ENCODE results near the gene TTC21A. TPM values are rescaled to one million over a fixed set of nuclear protein-coding genes. Genes with fewer than 3 reads are reported as not detected.
A peak's percentile ranks its signal among the peaks of the same experiment; 100 is the strongest.
"Not testable (repeated sequence)": the region's sequence is repeated elsewhere in the genome, so short reads cannot be mapped to it uniquely, and the experiment has no call there.

The TTC21A gene
- total and polyA plus RNA-seq, 7 donors, result 0.52 to 1.2 (median 0.92) TPM

DNA sequence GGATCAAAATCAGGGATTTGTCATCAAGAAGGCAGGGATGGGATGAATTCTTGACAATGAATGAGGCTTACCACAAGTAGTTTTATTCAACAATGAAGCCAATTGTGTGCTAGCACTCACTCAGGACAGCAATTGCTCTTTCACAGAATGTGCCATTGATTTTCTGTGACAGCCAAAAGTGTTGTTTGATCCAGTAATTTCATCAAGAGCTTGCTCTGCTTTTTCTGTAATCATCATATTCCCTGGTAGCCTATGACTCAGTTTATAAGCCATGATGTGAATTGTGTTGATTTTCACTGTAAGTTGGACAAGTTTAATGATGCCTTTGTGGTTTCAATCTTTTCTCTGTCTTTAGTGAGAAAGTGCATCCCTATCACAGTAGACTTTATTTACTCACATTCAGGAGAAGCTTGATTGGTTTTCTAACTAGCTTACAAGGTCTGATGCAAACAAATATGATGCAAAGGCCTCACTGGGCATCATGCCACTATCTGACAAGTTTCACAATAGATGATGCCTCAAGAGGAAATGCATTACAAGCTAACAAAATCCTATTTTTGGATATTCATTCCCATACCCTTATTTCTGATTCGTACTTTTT is 59.6 kb downstream of the TTC21A start:
- Histone ChIP-seq H3K4me3 (no peak overlapping the region), H3K27ac (peak overlapping the region; percentile 51), H3K27me3 (ENCODE audit: insufficient read depth in 3 of 3, low read length in 2 of 3) (no peaks in the 10 kb centered on the region), H3K4me1 (peaks cover 16% of the 10 kb centered on the region), H3K36me3 (ENCODE audit: insufficient read depth in 1 of 2, low read depth in 1 of 2) (no peaks in the 10 kb centered on the region), H3K9me3 (no peaks in the 10 kb centered on the region)
- TF ChIP-seq, protein P1, sequence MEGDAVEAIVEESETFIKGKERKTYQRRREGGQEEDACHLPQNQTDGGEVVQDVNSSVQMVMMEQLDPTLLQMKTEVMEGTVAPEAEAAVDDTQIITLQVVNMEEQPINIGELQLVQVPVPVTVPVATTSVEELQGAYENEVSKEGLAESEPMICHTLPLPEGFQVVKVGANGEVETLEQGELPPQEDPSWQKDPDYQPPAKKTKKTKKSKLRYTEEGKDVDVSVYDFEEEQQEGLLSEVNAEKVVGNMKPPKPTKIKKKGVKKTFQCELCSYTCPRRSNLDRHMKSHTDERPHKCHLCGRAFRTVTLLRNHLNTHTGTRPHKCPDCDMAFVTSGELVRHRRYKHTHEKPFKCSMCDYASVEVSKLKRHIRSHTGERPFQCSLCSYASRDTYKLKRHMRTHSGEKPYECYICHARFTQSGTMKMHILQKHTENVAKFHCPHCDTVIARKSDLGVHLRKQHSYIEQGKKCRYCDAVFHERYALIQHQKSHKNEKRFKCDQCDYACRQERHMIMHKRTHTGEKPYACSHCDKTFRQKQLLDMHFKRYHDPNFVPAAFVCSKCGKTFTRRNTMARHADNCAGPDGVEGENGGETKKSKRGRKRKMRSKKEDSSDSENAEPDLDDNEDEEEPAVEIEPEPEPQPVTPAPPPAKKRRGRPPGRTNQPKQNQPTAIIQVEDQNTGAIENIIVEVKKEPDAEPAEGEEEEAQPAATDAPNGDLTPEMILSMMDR (IDR thresholded peaks at IDR 0.05), result no peak
- intact Hi-C loops (cut with DNase I), result no loop called here
- ATAC-seq (peak; percentile 56 to 79 (median 69)), DNase-seq (no peak)
- 62 to 73% (median 64%) methylated on average over 1 of the region's 1 CpG for WGBS, 3 donors

DNA sequence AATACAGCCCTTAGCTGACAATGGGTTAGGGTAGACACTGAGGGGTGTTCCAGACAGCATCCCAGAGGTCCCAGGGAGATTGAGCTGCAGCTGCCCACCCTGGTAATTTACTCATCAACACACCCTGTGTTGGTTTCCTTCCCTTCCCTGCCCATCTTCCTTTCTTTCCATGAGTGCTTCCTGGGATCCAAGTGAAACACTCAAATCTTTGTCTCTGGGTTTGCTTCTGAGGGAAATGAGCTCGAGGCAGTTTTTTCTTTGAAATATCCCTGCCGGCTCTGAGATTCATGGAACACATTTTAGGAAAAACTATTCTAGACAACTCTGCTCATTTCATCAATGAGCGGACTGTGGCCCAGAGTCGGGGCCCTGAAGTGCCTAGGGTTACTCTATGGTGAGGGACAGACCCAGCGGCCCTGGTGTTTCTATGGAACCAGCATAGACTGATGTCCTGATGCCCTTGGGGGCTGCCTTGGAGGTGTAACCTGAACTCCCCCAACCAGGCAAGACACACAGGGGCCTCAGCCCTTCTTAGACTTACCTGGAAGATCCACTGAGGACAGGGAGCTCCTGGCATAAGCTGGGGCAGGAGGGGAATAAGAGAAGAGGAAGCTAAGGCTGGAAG is 60.8 kb downstream of the TTC21A start:
- intact Hi-C loops (cut with DNase I), result no loop called here
- DNase-seq, result no peak
- Histone ChIP-seq H3K36me3 (ENCODE audit: insufficient read depth in 1 of 2, low read depth in 1 of 2) (no peaks in the 10 kb centered on the region), H3K4me3 (no peak overlapping the region), H3K4me1 (peaks cover 16% of the 10 kb centered on the region), H3K27me3 (ENCODE audit: insufficient read depth in 3 of 3, low read length in 2 of 3) (no peaks in the 10 kb centered on the region), H3K27ac (no peak overlapping the region), H3K9me3 (no peaks in the 10 kb centered on the region)
- peak in 1 of 4 donors; percentile 21 for ATAC-seq
- TF ChIP-seq, protein P1 (IDR thresholded peaks at IDR 0.05), result no peak
- WGBS, 3 donors, result 86 to 91% (median 90%) methylated on average over 5 of the region's 5 CpGs

DNA sequence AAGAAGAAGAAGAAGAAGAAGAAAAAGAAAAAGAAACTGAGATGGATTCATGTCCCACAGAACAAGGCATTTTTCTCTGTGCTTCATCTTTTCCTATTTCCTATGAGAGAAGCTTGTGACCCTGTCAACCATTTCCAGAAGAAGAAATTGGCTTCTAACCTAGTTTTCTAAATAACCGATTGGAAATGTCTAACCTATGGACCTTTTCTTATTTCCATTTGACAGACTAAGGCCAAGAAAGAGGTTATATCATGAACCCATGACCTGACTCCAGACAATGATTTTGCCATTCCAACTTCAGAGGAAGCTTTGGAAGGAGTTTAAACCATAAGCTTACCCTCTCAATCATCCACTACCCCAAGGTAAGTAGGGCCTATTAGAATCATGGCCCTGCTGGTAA is 62.2 kb downstream of the TTC21A start:
- H3K4me1 ChIP-seq, result peaks cover 16% of the 10 kb centered on the region
- TF ChIP-seq, protein P1 (IDR thresholded peaks at IDR 0.05), result no peak
- H3K9me3 ChIP-seq, result no peaks in the 10 kb centered on the region
- no peak for DNase-seq
- H3K27me3 ChIP-seq (ENCODE audit: insufficient read depth in 3 of 3, low read length in 2 of 3), result no peaks in the 10 kb centered on the region
- no peak overlapping the region for H3K4me3 ChIP-seq
- no peak for ATAC-seq
- 63 to 89% (median 75%) methylated on average over 1 of the region's 1 CpG for WGBS, 3 donors
- H3K27ac ChIP-seq, result no peak overlapping the region
- H3K36me3 ChIP-seq (ENCODE audit: insufficient read depth in 1 of 2, low read depth in 1 of 2), result no peaks in the 10 kb centered on the region
- intact Hi-C loops (cut with DNase I), result no loop called here

DNA sequence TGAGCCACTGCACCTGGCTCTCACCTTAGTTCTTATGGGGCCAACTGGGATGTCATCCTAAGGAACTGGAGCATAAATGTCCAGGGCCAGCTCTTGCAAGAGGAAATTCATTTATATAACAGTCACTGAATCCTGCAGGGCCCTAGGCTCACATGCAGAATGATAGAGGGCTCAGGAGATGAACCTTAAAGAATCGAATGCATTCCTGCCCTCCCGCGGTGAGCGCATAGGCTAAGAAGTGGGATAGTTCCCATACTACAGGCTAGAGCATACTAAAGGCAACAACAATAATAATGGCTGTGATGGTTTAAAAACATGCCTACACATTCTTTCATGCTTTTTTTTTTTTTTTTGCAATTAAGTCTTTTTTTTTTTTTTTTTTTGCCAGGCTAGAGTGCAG is 63.0 kb downstream of the TTC21A start:
- TF ChIP-seq, protein P1 (IDR thresholded peaks at IDR 0.05), result no peak
- intact Hi-C loops (cut with DNase I), result no loop called here
- H3K9me3 ChIP-seq, result no peaks in the 10 kb centered on the region
- no peak for DNase-seq
- H3K4me3 ChIP-seq, result no peak overlapping the region
- H3K4me1 ChIP-seq, result peaks cover 16% of the 10 kb centered on the region
- ATAC-seq, result no peak
- no peaks in the 10 kb centered on the region for H3K36me3 ChIP-seq (ENCODE audit: insufficient read depth in 1 of 2, low read depth in 1 of 2)
- no peaks in the 10 kb centered on the region for H3K27me3 ChIP-seq (ENCODE audit: insufficient read depth in 3 of 3, low read length in 2 of 3)
- H3K27ac ChIP-seq, result no peak overlapping the region
- 85 to 88% (median 86%) methylated on average over 4 of the region's 4 CpGs for WGBS, 3 donors

DNA sequence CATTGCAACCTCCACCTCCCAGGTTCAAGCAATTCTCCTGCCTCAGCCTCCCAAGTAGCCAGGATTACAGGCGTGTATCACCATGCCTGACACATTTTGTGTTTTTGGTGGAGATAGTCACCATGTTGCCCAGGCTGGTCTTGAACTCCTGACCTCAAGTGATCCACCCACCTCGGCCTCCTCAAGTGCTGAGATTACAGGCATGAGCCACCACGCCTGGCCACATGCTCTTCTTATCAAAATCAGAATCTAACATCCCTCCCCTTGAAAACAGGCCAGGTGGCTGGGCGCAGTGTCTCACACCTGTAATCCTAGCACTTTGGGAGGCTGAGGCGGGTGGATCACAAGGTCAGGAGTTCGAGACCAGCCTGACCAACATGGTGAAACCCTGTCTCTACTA is 63.4 kb downstream of the TTC21A start:
- H3K4me1 ChIP-seq, result peaks cover 16% of the 10 kb centered on the region
- DNase-seq; H3K9me3 ChIP-seq; H3K27me3 ChIP-seq (ENCODE audit: insufficient read depth in 3 of 3, low read length in 2 of 3); H3K27ac ChIP-seq; intact Hi-C loops (cut with DNase I); H3K4me3 ChIP-seq; H3K36me3 ChIP-seq (ENCODE audit: insufficient read depth in 1 of 2, low read depth in 1 of 2); ATAC-seq: not testable (repeated sequence)
- 87 to 91% (median 90%) methylated on average over 4 to 6 of the region's 6 CpGs for WGBS, 3 donors

All from psoas muscle (tissue), 8 donors.